Glomerular endothelial cell (primary cell): Measurements from ENCODE around the gene DHDDS. TPM values are rescaled to one million over a fixed set of nuclear protein-coding genes. Genes with fewer than 3 reads are reported as not detected.
"Not testable (repeated sequence)": the region's sequence is repeated elsewhere in the genome, so short reads cannot be mapped to it uniquely, and the experiment has no call there.

Experiments
- DNase-seq: peaks from one replicate; pipeline ENCODE4 v3.0.0-alpha.2; 2011; ENCODE audit warnings: low read depth, low spot score; ENCODE audit errors: extremely low read depth
- total RNA-seq: library from RNA; depleted of rRNA; stranded (reverse); fragments of >200 nt; gene quantifications from 2 replicates; pipeline ENCODE4 v1.2.3, GENCODE V29; 2015

The DHDDS gene
- total RNA-seq, 1 donor from 2014 or later: 49.1 TPM

DNA sequence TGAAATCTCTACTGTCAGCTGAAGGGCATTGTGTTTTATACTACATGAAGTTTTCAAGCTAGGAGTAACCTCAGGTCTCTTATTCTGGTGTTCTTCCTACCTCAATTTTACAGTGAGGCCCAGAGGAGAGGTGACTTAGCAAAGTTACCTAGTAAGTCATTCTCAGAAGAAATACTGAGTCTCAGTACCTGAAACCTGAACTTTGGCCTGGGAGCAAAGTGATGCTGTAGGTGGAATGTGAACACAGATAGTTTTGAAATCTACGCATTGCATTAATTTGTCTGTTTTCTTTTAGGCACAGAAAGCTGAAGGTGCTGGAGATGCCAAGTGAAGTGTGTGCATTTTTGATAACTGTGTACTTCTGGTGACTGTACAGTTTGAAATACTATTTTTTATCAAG is 42.7 kb downstream of the DHDDS start:
- DNase-seq: no peak

DNA sequence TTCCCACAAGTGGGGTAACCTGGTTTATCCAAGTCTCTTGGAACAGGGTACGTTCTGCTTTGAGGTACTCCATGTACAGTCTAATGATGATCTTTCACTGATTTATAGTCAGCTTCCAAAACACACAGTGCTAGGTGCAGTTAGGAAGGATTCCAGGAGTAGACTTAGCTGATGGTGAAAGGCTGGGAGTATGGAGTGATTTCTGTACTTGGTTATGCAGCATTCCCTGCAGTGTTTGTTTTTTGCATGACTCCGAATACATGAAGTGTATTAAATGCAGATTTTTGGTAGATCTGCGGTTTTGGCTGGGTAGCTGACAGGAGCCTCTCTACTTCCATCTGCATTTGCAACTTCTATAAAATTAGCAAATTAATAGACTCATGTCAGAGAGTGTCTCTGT is 43.9 kb downstream of the DHDDS start:
- no peak for DNase-seq

DNA sequence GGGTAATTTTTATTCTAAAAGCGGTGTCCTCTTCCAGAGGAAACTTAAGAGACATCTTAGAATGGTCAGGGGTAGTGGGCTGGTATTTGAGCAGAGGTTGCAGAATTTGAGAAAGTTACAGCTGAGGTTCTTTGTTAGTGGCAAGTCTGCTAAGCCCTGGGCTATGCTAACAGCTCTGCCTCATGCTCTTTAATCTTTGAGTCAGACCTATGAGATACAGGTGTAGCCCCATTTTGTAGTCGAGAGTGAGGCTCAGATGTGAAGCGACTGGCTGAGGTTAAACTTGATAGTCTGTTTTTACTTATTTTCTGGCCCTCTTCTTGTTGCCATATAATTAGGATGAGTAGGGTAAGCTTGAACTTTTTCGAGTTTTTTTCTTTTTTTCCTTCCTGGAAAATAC is 44.8 kb downstream of the DHDDS start:
- no peak for DNase-seq

DNA sequence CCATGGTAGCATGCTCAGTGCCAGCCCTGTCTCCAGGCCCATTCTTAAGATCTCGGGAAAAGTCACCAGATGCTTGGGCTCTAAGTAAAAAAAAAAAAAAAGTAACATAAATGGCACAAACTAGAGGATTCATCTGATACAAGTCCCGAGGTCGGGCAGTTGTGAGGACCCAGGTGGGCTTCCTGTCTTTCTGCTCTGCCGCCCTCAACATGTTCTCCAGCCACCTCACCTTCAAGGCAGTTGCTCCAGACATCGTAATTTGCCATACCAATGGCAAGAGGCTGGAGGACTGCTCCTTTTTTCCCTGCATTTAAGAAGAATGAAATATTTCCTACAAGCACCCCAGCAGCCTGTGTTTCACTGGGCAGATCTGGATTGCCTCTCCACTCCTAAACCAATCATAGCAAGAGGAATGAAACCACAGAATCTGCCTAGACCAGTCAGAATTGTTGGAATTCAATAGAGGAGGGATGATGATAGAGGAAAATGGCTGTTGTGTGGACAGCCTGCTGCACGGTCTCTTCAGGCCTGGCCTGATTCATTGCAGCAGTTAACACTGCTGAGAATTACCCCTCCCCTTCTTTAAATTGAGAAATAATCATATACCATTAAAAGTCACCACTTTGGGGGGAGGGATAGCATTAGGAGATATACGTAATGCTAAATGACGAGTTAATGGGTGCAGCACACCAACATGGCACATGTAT is 45.5 kb downstream of the DHDDS start:
- DNase-seq: no peak

DNA sequence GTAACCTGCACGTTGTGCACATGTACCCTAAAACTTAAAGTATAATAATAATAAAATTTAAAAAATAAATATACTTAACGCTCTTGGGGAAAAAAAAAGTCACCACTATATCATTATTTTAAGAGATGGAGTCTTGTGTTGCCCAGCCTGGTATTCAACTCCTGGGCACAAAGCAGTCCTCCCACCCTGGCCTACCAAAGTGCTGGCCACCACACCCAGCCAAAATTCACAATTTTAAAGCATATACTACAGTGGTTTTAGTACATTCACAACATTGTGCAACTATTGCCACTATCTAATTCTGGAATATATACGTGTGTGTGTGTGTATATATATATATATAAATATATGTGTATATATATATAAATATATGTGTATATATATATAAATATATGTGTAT is 46.0 kb downstream of the DHDDS start:
- DNase-seq: no peak

DNA sequence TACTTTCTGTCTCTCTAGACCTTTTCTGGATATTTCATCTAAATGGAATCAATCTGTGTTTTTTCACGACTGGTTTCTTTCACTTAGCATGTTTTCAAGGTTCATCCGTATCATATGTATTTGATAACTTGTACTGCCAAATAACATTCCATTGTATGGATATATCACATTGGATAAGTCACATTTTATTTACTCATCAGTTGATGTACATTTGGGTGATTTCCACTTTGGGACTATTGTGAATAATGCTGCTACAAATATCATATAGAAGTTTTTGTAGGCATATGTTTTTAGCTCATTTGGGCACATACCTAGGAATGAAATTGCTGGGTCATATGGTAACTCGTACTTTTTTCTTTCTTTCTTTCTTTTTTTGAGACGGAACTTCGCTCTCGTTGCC is 46.9 kb downstream of the DHDDS start:
- no peak for DNase-seq

DNA sequence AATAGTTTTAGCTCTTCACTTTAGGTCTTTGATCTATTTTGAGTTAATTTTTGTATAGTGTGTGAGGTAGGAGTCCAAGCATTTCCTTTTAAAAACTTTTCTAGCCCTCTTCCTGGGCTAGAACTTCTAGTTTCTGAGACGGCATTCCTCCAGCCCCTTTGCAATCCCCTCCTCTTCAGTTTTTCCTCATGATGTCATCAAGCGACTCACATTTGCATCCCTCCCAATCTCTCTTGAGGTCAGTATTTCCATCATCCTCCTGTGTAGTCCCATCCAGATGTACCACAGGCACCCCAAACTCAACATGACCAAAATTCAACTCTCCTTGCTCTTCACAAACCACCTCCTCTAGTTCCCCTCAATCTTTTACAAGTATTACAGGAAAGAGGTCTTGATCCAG is 50.8 kb downstream of the DHDDS start:
- no peak for DNase-seq

DNA sequence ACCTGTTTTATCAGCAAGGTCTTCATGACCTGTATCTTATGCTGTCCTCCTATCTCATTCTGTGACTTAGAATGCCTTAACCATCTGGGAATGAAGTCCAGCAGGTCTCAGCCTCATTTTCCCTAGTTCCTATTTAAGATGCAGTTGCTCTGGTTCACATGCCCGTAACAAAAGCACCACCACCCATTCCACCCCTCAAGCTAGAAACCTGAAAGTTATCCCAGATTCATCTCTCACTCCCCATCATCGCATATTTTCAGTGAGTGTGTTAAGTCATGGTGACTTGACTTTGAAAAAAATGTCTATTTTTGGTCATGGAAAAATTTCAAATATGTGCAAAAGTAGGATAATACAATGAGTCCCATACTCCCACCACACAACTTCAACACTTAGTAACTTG is 51.9 kb downstream of the DHDDS start:
- no peak for DNase-seq

DNA sequence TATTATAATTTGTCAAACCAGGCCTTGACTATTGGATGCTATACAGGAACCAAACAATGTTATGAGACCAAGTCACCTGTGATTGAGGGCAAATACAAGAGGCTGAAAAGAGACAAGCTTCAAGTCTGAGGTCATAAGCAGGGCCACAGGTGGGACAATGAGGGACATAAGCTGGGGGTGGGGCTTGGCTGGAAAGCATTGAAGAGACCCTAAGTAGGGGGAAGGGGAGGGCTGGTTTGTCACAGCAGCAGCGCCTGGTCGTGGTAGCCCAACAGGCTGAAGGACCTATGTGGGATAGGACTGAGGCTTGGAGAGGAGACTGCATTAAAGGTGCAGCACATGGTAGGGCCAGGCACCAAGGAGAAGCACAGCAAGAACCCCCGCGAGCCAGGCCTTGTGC is 58.0 kb downstream of the DHDDS start:
- DNase-seq: no peak

DNA sequence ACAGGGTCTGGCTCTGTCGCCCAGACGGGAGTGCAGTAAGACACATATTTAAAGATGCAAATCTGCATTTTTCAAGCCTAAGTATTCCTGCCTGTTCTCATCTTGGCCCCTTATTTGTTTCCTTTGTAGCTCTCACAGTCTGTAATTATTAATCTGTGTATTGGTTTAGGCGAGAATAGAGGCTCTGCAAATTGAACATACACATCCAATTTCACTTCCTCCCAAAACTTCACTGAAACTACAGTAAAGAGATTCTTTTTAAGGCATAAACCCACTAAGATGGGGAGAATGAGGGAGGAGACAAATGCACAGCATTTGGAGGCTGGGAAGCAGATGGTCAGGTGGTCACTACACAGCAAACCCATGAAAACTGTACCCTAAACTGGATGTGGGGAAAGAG is 61.1 kb downstream of the DHDDS start:
- DNase-seq: no peak

DNA sequence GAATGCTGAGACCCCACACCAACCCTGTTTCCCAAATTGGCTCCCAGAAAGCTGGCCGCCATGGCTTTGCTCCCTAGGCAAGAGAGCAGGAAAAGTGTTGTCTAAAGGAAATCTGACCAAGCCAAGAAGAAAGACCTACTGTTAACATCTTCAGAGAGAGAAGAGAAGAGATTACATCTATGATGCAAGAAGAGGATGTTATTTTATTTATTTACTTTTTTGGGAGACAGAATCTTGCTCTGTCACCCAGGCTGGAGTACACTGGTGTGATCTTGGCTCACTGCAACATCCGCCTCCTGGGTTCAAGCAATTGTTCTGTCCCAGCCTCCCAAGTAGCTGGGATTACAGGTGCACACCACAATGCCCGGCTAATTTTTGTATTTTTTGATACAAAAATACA is 61.8 kb downstream of the DHDDS start:
- no peak for DNase-seq

DNA sequence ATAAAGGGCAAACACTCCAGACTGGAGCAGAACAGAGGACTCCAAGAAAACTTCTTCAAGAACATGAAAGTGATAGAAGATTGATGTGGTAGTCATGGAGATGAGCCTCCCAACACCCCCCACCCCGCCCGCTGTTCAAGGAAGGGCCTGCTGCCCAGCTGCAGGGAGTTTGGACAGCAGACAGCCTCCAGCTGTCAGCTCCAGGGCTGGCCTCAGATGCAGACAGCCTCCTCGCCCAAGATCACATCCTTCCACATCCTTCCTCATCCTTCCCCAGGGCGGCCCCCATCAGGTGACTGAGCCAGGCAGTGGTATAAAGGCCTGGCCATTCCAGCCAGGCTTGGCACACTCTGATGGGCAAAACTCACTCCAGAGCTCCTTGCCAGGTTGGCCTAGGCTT is 64.7 kb downstream of the DHDDS start:
- DNase-seq: no peak

DNA sequence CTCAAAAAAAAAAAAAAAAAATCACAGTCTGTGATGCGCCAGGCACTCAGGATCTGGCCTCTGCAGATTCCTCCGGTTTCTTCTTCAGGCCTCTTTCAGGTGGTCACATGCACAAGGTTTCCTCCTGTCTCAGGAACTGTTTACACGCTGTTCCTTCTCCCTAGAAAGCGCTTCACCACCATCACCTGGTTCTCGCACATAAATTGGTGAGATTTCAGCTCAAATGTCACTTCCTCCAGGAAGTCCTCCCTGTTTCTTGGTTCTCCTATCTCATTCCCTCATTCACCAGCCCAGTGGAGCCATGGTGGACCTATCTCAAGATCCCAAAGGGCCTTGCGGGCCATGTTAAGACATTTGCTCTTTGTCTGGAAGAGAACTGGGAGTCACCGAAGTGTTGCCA is 66.8 kb downstream of the DHDDS start:
- no peak for DNase-seq

DNA sequence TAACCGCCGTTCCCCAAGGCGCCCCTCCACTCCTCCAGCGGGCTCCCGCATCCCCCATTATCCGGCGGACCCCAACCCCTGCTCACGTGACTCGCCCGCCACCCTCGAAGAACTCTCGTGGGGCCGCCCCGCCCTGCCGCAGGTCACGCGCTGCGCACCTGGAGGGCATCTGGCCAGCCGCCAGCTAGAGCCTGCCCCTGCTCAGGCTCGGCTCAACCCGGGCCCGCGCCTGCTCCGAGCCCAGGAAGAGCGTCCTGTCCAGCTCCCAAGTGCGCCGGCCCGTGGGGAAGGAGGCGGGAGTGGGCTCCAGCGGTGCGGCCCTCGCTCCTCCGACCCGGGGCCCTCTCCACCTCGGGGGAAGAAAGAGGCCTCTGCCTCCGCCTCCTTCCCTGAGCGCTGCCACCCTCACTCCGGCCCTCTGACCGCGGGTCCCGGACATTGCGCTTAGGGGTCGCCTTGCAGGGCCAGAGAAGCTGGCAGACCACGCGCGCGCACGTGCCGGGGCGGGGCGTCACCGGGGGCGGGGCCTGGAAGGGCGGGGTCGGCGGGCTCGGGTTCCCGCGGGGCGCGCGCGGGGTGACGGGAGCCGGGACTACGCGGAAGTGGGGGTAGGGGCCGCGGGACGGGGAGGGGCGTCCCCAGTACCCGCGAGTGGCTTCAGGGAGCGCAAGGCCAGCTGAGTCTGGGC is 68.5 kb downstream of the DHDDS start:
- no peak for DNase-seq

DNA sequence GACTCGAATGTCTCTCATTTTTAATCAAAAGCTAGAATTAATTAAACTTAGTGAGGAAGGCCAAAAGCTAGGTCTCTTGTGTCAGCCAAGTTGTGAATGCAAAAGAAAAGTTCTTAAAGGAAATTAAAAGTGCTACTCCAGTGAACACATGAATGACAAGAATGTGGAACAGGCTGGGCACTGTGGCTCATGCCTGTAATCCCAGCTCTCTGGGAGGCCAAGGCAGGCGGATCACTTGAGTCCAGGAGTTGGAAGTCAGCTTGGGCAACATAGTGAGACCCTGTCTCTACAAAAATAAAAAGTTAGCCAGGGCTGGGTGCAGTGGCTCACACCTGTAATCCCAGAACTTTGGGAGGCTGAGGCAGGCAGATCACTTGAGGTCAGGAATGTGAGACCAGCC is 78.6 kb downstream of the DHDDS start:
- DNase-seq: not testable (repeated sequence)

DNA sequence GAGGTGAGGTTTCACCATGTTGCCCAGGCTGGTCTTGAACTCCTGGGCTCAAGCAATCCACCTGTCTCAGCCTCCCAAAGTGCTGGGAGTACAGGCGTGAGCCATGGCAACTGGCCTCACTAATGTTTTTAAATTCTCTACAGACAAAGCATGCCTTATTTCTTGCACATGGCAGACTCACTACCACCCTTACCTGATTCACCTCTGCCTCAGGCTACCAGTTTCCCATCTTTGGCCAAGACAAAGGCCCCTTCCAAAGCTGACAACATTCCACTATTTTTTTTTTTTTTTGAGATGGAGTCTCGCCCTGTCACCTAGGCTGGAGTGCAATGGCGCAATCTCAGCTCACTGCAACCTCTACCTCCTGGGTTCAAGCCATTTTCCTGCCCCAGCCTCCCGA is 83.7 kb downstream of the DHDDS start:
- DNase-seq: not testable (repeated sequence)

DNA sequence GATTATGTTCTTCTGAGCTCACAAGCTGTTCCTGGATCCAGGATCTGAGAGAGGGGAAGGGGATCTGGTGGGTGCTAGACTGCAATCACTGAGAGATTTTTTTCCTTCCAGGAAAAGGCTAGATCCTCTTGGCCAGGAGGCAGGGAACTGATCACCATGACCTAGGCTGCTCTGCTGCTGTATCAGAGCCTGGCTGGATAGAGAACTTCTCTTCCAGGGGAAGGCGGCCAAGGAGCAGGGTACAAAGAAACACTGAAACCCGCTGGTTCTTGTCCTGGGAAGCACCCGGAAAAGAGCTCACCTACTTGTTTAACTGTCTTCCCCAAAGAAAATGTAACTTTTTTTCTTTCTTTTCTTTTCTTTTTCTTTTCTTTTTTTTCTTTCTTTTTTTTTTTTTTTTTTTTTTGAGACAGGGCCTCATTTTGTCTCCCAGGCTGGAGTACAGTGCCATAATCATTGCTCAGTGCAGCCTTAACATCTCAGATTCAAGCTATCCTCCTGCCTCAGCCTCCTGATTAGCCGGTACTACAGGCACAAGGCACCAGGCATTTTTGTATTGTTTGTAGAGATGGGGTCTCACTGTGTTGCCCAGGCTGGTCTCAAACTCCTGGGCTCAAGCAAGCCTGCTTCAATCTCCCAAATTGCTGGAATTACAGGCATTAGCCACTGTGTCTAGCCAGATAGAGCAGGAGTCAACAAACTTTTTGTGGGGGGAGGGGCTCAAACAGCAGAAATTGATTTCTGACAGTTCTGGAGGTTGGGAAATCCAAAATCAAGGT is 85.1 kb downstream of the DHDDS start:
- no peak for DNase-seq

DNA sequence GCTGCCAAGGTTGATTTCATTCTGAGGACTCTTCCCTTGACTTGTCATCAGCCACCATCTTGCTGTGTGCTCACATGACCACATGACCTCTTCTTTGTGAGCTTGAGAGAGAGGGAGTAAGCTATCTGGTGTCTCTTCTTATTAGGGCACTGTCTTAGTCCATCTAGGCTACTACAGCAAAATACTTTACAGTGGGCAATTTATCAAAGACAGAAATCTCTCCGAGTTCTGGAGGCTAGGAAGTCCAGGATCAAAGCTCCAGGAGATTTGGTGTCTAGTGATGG is 85.6 kb downstream of the DHDDS start:
- DNase-seq: no peak

DNA sequence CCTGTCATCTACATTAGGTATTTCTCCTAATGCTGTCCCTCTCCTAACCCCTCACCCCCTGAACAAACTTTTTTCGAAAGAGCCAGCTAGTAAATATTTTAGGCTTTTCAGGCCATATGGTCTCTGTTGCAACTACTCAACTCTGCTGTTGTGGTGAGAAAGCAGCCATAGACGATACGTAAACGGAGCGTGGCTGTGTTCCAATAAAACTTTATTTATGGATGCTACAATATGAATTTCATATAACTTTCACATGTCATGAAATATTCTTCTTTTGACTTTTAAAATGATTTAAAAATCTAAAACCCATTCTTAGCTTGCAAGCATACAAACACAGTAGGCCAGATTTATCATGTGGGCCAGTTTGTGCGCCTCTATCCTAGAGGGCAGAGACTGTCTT is 86.2 kb downstream of the DHDDS start:
- DNase-seq: no peak

DNA sequence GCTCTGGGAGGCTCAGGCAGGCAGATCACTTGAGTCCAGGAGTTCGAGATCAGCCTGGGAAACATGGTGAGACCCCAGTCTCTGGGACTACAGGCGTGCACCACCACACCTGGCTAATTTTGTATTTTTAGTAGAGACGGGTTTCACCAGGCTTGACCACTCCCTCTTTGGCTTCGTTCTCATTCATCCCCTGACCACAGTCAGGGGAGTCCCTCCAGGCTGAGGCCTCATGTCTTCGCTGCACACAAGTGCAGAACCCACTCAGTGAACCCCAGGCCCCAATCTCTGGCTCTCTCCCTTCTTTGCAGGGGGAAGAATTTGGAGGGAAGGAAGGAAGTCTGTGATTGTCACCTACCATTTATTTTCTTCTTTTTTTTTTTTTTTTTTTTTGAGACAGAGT is 88.2 kb downstream of the DHDDS start:
- no peak for DNase-seq
